ENCODE results near the gene PSRC1.

PSRC1 gene

GRCh38 chr1:109271458-109271857 is 11.5 kb downstream of the PSRC1 start:
- DNase-seq: no peak

- no peak for DNase-seq
Measured at GRCh38 chr1:109270623-109271317, 12.2 kb downstream of the PSRC1 start.

GRCh38 chr1:109269981-109270622 is 12.8 kb downstream of the PSRC1 start:
- no peak for DNase-seq

GRCh38 chr1:109269212-109269980 is 13.5 kb downstream of the PSRC1 start:
- DNase-seq: no peak

- DNase-seq: no peak
Measured at GRCh38 chr1:109268431-109269211, 14.3 kb downstream of the PSRC1 start.

GRCh38 chr1:109267743-109268300 is 15.1 kb downstream of the PSRC1 start:
- DNase-seq: no peak

GRCh38 chr1:109266965-109267364 is 16.0 kb downstream of the PSRC1 start:
- no peak for DNase-seq

- no peak for DNase-seq
Measured at GRCh38 chr1:109265741-109266330, 17.1 kb downstream of the PSRC1 start.

- DNase-seq: no peak
Measured at GRCh38 chr1:109265016-109265415, 17.9 kb downstream of the PSRC1 start.

GRCh38 chr1:109264379-109264755 is 18.6 kb downstream of the PSRC1 start:
- no peak for DNase-seq

- DNase-seq: peak; percentile 90
Measured at GRCh38 chr1:109263597-109264378, 19.2 kb downstream of the PSRC1 start.

GRCh38 chr1:109263234-109263596 is 19.7 kb downstream of the PSRC1 start:
- DNase-seq: no peak

- no peak for DNase-seq
Measured at GRCh38 chr1:109262231-109263055, 20.5 kb downstream of the PSRC1 start.

GRCh38 chr1:109261578-109261977 is 21.4 kb downstream of the PSRC1 start:
- DNase-seq: no peak

GRCh38 chr1:109261006-109261405 is 21.9 kb downstream of the PSRC1 start:
- no peak for DNase-seq

GRCh38 chr1:109259674-109260557 is 23.0 kb downstream of the PSRC1 start:
- DNase-seq: peak; percentile 45

GRCh38 chr1:109258481-109259466 is 24.2 kb downstream of the PSRC1 start:
- DNase-seq: no peak

- peak; percentile 81 for DNase-seq
Measured at GRCh38 chr1:109257682-109258421, 25.1 kb downstream of the PSRC1 start.
